GM12875 (cell line): ENCODE results near the gene LINGO1.

Source experiments
- H3K4me3 ChIP-seq: one replicate; pipeline ENCODE4 v1.5.1; 2011; ENCODE audit warnings: low read depth, low read length, control low read depth
- TF ChIP-seq, protein P1 (sequence below): IDR thresholded peaks from 2 replicates; pipeline ENCODE4 v1.5.1; 2011; ENCODE audit warnings: low read depth, mild to moderate bottlenecking, control low read depth, inconsistent platforms, low read length, moderate library complexity, borderline replicate concordance; ENCODE audit not compliant: insufficient read depth

Gene LINGO1

DNA sequence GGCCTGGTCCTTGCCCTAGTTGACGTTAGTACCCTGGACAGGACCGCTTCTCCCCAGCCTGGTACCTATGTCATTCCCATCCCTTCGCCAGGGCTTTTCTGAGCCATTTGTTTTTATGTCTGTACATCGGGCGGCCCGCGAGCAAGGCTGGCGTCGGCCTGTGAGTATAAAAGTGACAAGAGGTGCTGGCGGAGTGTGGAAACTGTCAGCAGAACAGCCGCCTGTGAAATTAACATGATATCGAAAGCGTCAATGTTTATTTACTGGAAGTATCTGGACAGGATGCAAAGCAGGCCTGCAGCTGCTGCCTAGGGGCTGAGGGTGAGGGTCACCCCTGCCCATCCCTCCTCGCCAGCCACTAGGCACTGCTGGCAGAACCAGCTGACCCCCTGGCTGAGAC lies 33.4 kb downstream of the LINGO1 start:
- TF ChIP-seq, protein P1, sequence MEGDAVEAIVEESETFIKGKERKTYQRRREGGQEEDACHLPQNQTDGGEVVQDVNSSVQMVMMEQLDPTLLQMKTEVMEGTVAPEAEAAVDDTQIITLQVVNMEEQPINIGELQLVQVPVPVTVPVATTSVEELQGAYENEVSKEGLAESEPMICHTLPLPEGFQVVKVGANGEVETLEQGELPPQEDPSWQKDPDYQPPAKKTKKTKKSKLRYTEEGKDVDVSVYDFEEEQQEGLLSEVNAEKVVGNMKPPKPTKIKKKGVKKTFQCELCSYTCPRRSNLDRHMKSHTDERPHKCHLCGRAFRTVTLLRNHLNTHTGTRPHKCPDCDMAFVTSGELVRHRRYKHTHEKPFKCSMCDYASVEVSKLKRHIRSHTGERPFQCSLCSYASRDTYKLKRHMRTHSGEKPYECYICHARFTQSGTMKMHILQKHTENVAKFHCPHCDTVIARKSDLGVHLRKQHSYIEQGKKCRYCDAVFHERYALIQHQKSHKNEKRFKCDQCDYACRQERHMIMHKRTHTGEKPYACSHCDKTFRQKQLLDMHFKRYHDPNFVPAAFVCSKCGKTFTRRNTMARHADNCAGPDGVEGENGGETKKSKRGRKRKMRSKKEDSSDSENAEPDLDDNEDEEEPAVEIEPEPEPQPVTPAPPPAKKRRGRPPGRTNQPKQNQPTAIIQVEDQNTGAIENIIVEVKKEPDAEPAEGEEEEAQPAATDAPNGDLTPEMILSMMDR, result no peak
- no peak overlapping the region for H3K4me3 ChIP-seq

DNA sequence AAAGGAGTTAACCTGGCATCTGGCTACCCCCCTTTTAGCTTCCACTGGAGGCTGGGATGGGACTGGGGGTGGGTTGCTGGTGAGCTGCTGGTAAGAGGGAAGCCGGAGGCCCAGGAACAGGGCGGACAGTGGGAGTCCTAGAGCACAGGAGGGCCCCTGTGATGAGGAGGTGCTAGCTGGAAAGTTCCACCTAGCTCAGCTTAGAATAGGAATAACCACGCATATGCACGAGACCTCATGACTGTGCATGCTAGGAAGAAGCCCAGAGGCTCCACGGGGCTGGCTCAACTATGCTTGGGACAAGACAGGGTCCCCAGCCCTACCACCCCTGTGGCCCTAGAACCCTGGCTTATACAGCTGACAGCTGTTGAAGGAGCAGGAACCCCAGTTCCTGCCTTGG lies 34.1 kb downstream of the LINGO1 start:
- TF ChIP-seq, protein P1, result no peak
- H3K4me3 ChIP-seq, result no peak overlapping the region

DNA sequence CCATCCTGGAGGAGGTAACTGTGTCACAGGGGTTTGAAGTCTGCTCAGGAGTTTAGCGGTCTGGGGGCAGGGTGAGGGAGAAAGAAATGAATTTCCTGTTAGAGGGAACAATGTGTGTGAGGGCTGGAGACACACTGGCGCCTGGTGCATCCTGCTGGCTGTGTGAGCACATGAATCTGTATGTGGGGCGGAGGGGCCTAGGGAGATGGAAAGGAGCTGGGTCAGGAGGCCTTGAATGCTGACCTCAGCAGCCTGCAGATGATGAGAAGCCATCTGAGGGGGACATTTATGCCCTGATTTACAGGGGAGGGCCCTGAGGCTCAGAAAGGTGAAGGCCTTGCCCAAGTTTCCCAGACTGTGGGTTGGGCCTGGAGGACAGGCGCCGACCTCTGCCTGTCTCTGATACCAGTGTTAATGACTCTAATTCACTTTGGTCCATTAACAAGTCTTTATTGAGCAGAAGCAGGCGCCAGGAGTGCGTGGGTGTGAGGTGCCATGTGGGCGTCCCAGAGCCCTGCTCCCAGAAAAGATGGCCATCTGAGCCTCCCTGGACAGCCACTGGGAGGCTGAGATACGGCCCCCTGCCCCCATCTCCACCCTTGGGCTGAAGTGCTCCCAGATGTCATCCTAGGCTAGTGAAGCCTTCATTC lies 34.8 kb downstream of the LINGO1 start:
- no peak overlapping the region for H3K4me3 ChIP-seq
- TF ChIP-seq, protein P1, result no peak

DNA sequence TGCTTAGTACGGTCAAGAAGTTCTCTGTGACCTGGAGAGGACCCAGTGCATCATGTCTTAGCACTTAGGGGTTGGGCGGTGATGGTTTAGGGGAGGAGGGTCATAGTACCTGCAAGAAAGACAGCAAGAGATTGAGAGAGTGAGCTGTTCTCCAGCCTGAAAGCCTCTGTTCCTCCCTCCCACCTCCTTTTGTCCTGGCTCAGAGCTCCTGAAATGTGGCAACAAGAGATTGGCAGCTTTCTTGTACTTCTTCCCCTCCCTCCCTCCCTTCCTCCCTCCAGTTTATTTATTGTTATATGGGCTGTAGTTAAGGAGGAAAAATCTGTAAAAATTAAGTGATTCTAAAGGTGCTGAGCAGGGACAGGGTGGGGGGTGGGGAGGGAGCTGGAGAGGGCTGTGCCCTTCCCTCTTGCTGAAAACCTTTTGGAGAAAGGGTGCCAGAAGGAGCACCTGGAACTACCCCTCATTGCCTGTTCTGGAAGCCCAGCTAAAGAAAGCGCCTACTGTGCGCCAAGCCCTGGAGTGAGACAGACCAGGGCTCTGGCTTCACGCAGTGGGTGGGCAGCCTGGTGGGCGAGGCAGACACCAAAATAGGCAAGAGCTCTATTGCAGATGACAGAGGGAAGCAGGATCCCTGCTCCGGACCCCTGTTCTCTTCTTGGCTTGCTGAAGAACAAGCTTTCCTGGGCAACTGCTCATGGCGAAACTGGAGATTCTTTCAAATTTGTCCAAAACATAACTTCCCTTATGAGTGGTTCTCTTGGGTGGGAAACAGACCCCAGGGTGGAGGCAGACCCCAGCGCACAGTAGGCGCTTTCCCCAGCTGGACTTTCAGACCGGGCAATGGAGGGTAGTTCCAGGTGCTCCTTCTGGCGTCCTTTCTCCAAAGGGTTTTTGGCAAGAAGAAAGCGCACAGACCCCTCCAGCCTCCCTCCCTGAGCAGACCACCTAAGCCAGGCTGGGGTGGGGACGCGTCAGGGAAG lies 35.6 kb downstream of the LINGO1 start:
- no peak overlapping the region for H3K4me3 ChIP-seq
- TF ChIP-seq, protein P1, result no peak

DNA sequence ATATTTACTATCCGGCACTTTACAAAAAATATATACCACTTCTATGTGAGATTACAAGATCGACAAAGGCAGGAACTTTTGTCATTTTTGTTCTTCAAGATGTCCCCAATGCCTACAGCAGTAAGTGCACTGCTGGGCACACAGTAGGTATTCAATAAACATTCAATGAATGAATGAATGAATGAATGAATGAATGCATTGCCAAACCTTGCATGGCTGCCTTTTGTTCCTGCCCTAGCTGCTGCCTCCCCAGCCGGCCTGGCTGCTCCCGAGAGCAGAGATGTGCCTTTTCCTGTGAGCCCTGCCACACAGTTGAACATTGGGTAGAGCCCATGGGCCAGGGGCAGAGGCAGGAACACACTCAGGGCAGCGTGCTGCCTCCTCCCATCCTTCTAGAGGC lies 37.5 kb downstream of the LINGO1 start:
- TF ChIP-seq, protein P1, result no peak
- H3K4me3 ChIP-seq, result no peak overlapping the region

DNA sequence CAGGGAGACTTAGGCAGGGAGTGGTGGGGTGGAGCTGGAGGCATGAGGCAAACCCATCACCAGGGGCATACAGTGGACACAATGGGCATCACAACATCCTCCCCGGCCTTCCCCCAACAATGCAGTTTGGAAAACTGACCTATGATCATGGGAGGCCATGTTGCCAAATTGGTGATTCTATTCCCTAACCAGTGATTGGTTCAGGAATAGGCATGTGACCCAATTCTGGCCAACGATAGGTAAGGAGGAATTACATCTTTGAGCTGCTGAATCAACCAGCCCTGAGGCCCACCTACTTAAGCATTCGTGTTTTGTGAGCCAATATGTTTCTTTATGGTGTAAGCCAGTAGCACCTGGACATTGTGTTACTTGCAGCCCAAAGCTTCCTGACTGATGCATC lies 40.0 kb downstream of the LINGO1 start:
- TF ChIP-seq, protein P1, result no peak
- H3K4me3 ChIP-seq, result no peak overlapping the region

DNA sequence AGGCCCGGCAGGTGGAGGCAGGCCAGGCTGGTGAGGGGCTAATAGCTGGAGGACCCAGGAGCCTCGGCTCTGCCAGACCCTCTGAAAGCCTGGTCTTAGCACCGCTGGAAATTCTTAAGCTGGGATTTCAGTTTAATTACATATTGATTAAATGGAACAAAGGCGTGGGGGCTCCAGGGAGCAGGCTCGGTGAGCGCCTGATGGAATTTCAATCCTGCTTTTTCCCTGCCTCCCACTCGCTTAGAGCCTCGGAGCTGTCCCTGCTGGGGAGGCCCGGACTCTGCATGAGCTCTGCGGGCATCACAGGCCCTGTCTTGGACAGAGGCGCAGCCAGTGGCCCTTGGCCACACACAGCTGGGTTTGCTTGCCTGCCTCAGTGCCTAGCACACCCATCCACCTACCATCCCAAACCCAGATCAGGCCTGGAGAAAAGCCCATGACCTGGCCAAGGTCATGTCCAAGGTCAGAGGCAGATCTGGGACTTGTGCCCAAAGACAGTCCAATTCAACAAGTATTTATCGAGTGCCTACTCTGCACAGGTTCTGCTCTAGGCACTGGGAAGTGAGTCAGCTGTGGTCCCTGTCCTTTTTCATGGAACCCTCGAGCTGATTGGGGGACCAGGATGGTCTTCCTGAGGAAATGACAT lies 40.6 kb downstream of the LINGO1 start:
- TF ChIP-seq, protein P1, result no peak
- H3K4me3 ChIP-seq, result no peak overlapping the region
